SK-N-SH treated with all-trans-retinoic acid at 6 μM for 48 hours (cell line): ENCODE measurements around the gene SYNPO2.

Source experiments
- ARNTL ChIP-seq: fragments of 450-650 bp; formaldehyde crosslinking; IDR thresholded peaks from 2 replicates; pipeline ENCODE4 v1.5.0; 2020; ENCODE audit warnings: low read depth, mild to moderate bottlenecking, moderate library complexity, borderline replicate concordance
- BACH2 ChIP-seq: fragments of 250-450 bp; sonication (Bioruptor Pico); IDR thresholded peaks from 2 replicates; pipeline ENCODE4 v1.9.0; 2021; ENCODE audit warnings: mild to moderate bottlenecking, borderline replicate concordance
- CREB5 ChIP-seq: fragments of 250-450 bp; sonication (Bioruptor Pico); IDR thresholded peaks from 2 replicates; pipeline ENCODE4 v1.5.1; 2020; ENCODE audit warnings: low read depth, mild to moderate bottlenecking, moderate library complexity
- ISL1 ChIP-seq: fragments of 250-450 bp; sonication (Bioruptor Pico); IDR thresholded peaks from 2 replicates; pipeline ENCODE4 v2.1.2; 2022; ENCODE audit warnings: mild to moderate bottlenecking, moderate library complexity
- PATZ1 ChIP-seq: fragments of 250-450 bp; sonication (Bioruptor Pico); IDR thresholded peaks from 2 replicates; pipeline ENCODE4 v1.8.0; 2020; ENCODE audit warnings: mild to moderate bottlenecking, moderate library complexity, borderline replicate concordance
- POU6F1 ChIP-seq: fragments of 250-450 bp; sonication (Bioruptor Pico); IDR thresholded peaks from 2 replicates; pipeline ENCODE4 v1.8.0; 2021; ENCODE audit warnings: low read depth, mild to moderate bottlenecking, moderate library complexity, borderline replicate concordance
- PPARA ChIP-seq: fragments of 250-450 bp; sonication (Bioruptor Pico); IDR thresholded peaks from 2 replicates; pipeline ENCODE4 v1.5.0; 2020; ENCODE audit warnings: mild to moderate bottlenecking, borderline replicate concordance
- ZC3H10 ChIP-seq: fragments of 250-450 bp; sonication (Bioruptor Pico); IDR thresholded peaks from 2 replicates; pipeline ENCODE4 v1.5.1; 2021; ENCODE audit warnings: mild to moderate bottlenecking, moderate library complexity

GRCh38 chr4:118877797-118878196, 10.9 kb upstream of the SYNPO2 start:
- no peak for TF ChIP-seq POU6F1
- no peak for TF ChIP-seq ISL1 (CRISPR knock-in tag)
- TF ChIP-seq CREB5 (CRISPR knock-in tag): no peak
- no peak for TF ChIP-seq ARNTL (CRISPR knock-in tag)
- TF ChIP-seq BACH2: no peak
- no peak for TF ChIP-seq ZC3H10 (CRISPR knock-in tag)
- no peak for TF ChIP-seq PPARA (CRISPR knock-in tag)
- TF ChIP-seq PATZ1 (CRISPR knock-in tag): no peak
